HG03442 (cell line): ENCODE results near the gene ARHGEF28.

Experiments used
- ATAC-seq: cut with Tn5 transposase; IDR thresholded peaks from one replicate; pipeline ENCODE4 v1.9.1; 2021; ENCODE audit warnings: mild to moderate bottlenecking, moderate library complexity; ENCODE audit not compliant: unreplicated experiment

The ARHGEF28 gene

GRCh38 chr5:73735032-73735734 is 109.2 kb downstream of the ARHGEF28 start:
- ATAC-seq = no peak

- ATAC-seq = no peak
Measured at GRCh38 chr5:73739650-73740049, 113.7 kb downstream of the ARHGEF28 start.

- ATAC-seq = no peak
Measured at GRCh38 chr5:73740274-73740790, 114.3 kb downstream of the ARHGEF28 start.

GRCh38 chr5:73743161-73743560 is 117.2 kb downstream of the ARHGEF28 start:
- ATAC-seq = no peak

- no peak for ATAC-seq
Measured at GRCh38 chr5:73745836-73746235, 119.8 kb downstream of the ARHGEF28 start.

GRCh38 chr5:73746608-73747007 is 120.6 kb downstream of the ARHGEF28 start:
- ATAC-seq = no peak

- ATAC-seq = no peak
Measured at GRCh38 chr5:73747696-73748380, 121.8 kb downstream of the ARHGEF28 start.

- no peak for ATAC-seq
Measured at GRCh38 chr5:73748510-73749400, 122.8 kb downstream of the ARHGEF28 start.

- no peak for ATAC-seq
Measured at GRCh38 chr5:73749485-73750270, 123.7 kb downstream of the ARHGEF28 start.

GRCh38 chr5:73751254-73751914 is 125.4 kb downstream of the ARHGEF28 start:
- peak; percentile 46 for ATAC-seq

- no peak for ATAC-seq
Measured at GRCh38 chr5:73754254-73754653, 128.3 kb downstream of the ARHGEF28 start.

GRCh38 chr5:73757416-73757815 is 131.4 kb downstream of the ARHGEF28 start:
- ATAC-seq = no peak

- no peak for ATAC-seq
Measured at GRCh38 chr5:73759771-73760170, 133.8 kb downstream of the ARHGEF28 start.

GRCh38 chr5:73763300-73764032 is 137.5 kb downstream of the ARHGEF28 start:
- ATAC-seq = no peak

GRCh38 chr5:73764586-73764985 is 138.6 kb downstream of the ARHGEF28 start:
- ATAC-seq = no peak

- ATAC-seq = no peak
Measured at GRCh38 chr5:73764996-73765395, 139.0 kb downstream of the ARHGEF28 start.

- ATAC-seq = no peak
Measured at GRCh38 chr5:73766902-73767301, 140.9 kb downstream of the ARHGEF28 start.

- no peak for ATAC-seq
Measured at GRCh38 chr5:73770172-73771025, 144.4 kb downstream of the ARHGEF28 start.
